ENCODE measurements around the gene PRSS57. TPM values are rescaled to one million over a fixed set of nuclear protein-coding genes. Genes with fewer than 3 reads are reported as not detected.

PRSS57 gene
- total and polyA plus RNA-seq, 2 of the 8 experiments (the other 6 are each of a cell fraction or from before 2014, with no cell fraction given): not detected

DNA sequence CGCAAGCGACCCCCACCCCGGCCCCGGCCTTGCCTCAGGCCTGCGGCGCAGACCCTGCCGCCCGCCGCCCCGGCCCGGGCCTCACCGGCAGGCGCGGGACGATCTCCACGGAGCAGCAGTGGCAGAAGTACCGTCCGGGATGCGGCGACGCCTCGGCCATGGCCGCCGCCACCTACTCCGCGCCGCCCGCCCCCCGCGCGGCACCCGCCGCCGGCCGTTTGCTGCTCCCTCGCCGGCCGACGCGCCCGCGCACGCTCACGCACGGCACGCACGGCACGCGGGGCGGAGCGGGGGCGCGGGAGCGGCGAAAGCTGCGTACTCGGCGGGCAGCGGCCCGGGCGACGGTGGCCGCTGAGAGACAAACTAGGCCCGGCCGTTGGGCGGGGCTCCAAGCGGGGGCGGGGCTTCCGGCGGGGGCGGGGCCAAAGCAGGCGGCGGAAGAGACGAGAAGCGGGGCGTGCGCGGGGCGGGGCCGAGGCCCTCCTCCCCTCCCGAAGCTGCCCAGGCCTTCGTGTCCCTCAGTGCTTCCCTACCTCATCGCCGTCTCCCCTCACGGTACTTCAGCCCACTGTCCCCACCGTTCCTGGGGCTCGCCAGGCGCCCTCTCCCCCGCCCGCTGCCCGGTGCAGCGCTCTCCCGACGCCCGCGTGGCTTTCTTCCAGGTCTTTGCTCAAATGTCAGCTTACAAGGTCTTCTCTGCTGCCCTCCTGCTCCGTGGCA lies 32.1 kb downstream of the PRSS57 start, which contains the start of gene RNF126 (continued):
- TF ChIP-seq, protein P1, sequence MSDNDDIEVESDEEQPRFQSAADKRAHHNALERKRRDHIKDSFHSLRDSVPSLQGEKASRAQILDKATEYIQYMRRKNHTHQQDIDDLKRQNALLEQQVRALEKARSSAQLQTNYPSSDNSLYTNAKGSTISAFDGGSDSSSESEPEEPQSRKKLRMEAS (IDR thresholded peaks at IDR 0.05): peak; percentile 71; the same call in 1 of the 2 replicates
- no peak for TF ChIP-seq CTBP2 (IDR thresholded peaks at IDR 0.05; ENCODE audit: borderline replicate concordance, insufficient read depth, insufficient read length, low read length)
- TF ChIP-seq BACH1 (IDR thresholded peaks at IDR 0.05; ENCODE audit: low read length): peak; percentile 79
- no peak for TF ChIP-seq NRF1 (IDR thresholded peaks at IDR 0.05; ENCODE audit: low read depth, low read length)
- TF ChIP-seq RAD21 (IDR thresholded peaks at IDR 0.05 in 1 of 2, conservative IDR thresholded peaks at IDR 0.05 in 1 of 2; ENCODE audit: low read depth in 2 of 2, low read length in 2 of 2): no peak
- TF ChIP-seq CHD2 (IDR thresholded peaks at IDR 0.05; ENCODE audit: low read length): no peak
- TF ChIP-seq ASH2L (IDR thresholded peaks at IDR 0.05; ENCODE audit: low read length): no peak
- no peak; a peak in 1 of 3 replicates for TF ChIP-seq POLR2A (IDR thresholded peaks at IDR 0.05; ENCODE audit: control extremely low read depth in 1 of 2, low read depth in 2 of 2, low read length in 2 of 2)
- no peak for TF ChIP-seq CEBPB (IDR thresholded peaks at IDR 0.05; ENCODE audit: low read depth, low read length)
- no peak for TF ChIP-seq CTCF (IDR thresholded peaks at IDR 0.05; ENCODE audit: control extremely low read depth in 1 of 3, insufficient read depth in 1 of 3, low read depth in 1 of 3, low read length in 3 of 3)
- TF ChIP-seq RNF2 (IDR thresholded peaks at IDR 0.05; ENCODE audit: borderline replicate concordance, low read depth, low read length, missing control alignments, poor library complexity, severe bottlenecking): no peak
- peak; percentile 59; the same call in 1 of the 2 replicates for TF ChIP-seq TAF1 (IDR thresholded peaks at IDR 0.05; ENCODE audit: low read depth, low read length)
- no peak for TF ChIP-seq MAFK (IDR thresholded peaks at IDR 0.05; ENCODE audit: low read depth, low read length)
- no peak for TF ChIP-seq SRF (IDR thresholded peaks at IDR 0.05; ENCODE audit: low read depth, low read length)
- TF ChIP-seq SP2 (IDR thresholded peaks at IDR 0.05; ENCODE audit: low read length): no peak
- TF ChIP-seq SIN3A (conservative IDR thresholded peaks at IDR 0.05 in 1 of 2, IDR thresholded peaks at IDR 0.05 in 1 of 2; ENCODE audit: low read depth in 1 of 2, low read length in 2 of 2): 0 out of 4 replicates have a peak, but pooled peaks have one; percentile 22 to 49
- no peak for TF ChIP-seq TBP (IDR thresholded peaks at IDR 0.05; ENCODE audit: low read depth, low read length)
- TF ChIP-seq EZH2 (IDR thresholded peaks at IDR 0.05; ENCODE audit: low read depth, low read length, severe bottlenecking): no peak
- TF ChIP-seq CBX5 (IDR thresholded peaks at IDR 0.05; ENCODE audit: low read depth, low read length): no peak
- TF ChIP-seq PHF8 (conservative IDR thresholded peaks at IDR 0.05; ENCODE audit: low read depth, low read length): peak; percentile 81
- TF ChIP-seq SP1 (IDR thresholded peaks at IDR 0.05; ENCODE audit: low read depth, low read length): peak; percentile 55; the same call in 1 of the 2 replicates

All from H1 (cell line).